ENCODE data around the gene HAUS5.
A peak's percentile ranks its signal among the peaks of the same experiment; 100 is the strongest.

The HAUS5 gene

DNA sequence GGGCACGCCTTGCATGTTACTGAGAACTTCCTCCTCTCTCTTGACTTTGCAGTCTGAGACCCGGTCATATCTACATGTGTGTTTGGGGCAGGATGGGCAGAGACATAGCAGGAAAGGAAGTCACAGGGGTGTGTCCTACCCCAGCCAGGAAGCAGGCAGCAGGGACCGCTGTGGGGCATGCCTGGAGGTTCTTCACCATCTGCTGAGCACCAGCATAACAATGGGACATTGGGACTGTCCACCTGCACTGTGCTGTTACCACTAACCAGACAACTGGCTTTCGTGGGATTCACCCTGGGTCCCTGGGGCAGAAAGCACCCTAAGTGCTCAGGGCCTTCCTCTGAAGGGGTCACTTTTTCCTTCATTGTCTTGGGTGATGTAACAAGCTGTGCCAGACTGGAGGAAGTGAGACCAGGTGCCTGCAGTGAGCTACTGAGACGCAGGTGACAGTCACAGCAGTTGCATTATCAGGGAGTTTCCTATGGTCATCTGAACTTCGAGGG lies 2.6 kb upstream of the HAUS5 start:
- DNase-seq: no peak

DNA sequence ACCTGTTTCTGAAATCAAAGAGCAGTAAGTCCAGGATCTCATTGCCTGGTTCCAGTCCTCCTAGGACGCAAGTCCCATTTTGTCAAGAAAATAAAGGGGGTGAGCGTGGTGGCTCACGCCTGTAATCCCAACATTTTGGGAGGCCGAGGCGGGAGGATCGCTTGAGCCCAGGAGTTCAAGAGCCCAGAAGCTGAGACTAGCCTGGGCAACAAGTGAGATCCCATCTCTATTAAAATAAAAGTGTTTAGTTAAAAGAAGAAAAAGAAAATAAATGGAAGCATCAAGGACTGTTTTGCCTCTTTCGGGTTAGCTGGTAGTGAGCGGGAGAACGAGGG lies 344 bp upstream of the HAUS5 start:
- no peak for DNase-seq

DNA sequence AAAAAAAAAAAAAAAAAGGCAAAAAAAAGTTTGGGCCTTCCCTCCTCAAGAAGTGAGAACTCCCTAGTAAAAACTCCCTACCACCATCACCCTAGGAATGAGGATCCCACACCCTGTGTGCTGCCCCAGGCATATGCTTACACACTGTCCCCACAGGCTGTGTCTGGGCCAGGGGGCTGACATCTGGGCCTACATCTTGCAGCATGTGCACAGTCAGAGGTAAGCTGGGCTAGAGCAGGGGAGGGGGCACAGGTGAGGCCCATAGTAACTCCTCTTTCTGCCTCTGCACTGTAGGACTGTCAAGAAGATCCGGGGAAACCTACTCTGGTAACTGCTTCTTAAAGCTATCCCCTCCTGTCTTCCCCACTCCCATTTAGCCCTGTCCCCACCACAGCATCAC lies 1.0 kb downstream of the HAUS5 start:
- DNase-seq: no peak

DNA sequence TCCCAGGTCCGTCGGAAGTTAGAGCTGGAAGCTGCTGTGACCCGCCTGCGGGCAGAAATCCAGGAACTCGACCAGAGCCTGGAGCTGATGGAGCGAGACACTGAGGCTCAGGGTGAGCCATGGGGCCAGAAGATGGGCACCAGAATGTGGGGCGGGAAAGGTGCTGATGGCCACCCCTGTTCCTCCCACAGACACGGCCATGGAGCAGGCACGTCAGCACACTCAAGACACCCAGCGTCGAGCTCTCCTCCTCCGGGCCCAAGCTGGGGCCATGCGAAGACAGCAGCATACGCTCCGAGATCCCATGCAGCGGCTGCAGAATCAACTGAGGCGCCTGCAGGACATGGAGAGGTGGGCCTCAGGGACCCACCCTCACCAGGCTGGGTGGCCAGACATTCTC lies 2.5 kb downstream of the HAUS5 start:
- no peak for DNase-seq

DNA sequence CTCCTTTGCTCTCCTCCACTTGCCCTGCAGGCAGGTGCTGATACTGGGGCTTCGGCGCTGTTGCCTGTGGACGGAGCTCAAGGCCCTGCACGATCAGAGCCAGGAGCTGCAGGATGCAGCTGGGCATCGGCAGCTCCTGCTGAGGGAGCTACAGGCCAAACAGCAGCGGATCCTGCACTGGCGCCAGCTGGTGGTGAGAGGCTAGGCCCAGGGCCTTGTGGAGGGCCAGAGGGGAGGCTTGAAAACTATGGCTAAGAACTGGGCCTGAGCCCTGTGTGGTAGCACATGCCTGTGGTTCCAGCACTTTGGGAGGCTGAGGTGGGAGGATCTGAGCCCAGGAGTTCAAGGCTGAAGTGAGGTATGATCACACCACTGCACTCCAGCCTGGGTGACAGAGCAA lies 6.3 kb downstream of the HAUS5 start:
- no peak for DNase-seq

DNA sequence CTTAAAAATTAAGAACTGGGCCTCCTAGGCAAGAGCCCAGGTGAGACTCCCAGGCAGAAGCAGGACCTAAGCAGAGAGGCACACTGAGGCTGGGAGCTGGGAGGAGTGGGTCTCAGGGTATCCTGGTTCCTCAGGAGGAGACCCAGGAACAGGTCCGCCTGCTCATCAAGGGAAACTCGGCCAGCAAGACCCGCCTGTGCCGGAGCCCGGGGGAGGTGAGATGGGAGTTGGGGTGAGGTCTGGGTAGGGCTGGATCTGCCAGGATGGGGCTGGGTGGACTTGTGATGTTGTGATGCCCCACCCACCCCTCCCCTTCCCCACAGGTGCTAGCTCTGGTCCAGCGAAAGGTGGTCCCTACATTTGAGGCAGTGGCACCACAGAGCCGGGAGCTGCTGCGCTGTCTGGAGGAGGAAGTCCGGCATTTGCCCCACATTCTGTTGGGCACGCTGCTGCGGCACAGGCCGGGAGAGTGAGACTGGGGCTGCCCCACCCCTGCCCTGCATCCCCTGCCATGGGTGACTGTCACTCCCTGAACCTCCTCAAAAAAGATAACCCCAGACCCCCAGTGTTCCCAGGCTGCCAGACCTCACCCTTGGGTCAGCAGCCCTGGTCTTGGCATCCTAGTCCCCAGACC lies 6.9 kb downstream of the HAUS5 start:
- DNase-seq: no peak

DNA sequence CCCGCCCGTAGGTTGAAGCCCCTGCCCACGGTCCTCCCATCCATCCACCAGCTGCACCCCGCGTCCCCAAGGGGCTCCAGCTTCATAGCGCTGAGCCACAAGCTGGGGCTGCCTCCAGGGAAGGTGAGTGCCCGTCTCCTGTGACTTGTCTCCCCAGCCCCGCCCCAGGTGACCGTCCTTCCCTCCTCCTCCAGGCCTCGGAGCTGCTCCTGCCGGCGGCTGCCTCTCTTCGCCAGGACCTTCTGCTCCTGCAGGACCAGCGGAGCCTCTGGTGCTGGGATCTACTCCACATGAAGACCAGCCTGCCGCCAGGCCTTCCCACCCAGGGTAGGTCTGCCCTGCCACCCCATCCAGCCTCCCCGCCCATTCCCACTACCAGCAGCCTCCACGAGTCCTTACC lies 7.5 kb downstream of the HAUS5 start:
- DNase-seq: no peak

DNA sequence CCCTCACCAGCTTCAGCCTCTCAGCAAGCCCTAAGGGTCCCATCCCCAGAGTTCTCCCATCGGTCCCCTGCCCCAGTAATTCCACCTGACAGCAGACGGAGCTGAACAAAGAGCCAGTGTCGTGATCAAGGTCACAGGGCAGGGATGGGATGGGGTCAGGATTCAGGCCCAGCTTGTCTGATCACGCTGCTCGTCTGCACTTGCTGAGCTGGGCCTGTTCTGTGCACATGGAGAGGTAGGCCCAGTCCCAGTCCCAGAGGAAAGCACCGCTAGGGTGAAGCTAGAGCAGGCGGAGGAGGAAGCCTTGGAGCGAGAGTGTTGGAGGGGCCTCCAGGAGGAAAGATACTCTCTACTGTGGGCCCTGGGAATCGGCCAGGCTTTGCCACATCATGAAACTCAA lies 9.2 kb downstream of the HAUS5 start:
- no peak for DNase-seq

DNA sequence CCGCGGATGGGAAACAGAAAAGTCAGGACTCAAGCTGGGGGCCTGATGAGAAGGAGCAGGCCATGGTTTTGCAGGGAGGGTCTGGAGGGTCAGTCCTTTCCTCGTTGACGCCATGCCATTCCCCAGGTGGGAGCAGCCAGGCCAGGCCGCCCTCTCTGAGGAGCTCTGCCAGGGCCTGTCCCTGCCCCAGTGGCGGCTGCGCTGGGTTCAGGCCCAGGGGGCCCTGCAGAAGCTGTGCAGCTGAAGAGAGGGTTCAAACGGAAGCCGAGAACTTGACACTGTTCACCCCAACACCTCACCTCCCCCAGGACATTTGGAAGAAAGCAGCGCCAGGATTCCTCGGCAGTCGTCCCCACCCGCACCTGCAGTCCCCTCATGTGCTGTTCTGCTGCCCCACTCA lies 10.2 kb downstream of the HAUS5 start:
- no peak for DNase-seq

DNA sequence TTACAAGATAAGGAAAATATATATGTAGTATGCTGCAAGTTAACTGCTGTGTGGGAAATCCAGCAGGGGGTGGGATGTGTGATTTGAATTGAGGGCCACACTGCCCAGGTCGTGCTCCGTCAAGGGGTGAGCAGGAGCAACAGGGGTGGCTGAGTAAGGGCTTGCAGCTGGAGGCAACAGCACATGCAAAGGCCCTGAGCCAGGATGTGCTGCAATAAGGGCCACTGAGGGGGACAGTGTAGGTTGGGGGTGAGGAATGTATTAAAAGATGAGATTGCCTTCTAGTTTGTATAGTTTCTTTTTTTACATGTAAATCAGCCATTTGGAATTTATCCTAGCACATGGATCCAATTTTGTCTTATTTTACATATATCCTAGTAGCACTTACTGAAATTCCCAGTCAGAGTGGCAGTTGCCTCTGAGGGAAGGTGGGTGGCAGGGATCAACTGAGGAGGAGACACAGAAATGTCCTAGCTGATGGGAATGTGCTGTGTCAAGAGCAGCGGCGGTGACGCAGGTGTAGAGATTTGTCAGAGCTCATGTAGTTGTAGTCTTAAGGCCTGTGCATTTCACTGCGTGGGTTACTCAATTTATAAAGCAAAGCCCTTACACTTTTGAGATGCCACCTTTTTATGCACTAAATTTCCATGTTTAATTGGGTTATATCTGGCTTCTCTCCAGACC lies 10.9 kb downstream of the HAUS5 start:
- DNase-seq: no peak

DNA sequence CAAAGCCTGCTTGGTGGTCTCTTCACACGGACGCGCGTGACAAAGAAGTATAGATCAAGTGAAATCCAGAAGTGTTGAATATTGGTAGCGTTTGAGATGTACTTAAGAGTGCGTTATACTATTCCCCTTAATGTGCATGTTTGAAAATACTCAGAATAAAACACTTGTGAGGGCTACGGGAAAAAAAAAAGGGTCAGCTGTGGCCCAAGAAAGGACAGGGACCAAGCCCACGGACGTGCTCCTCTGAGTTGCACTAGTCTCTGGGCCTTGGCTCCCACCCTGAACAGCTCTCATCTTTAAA lies 15.7 kb downstream of the HAUS5 start:
- DNase-seq: no peak

DNA sequence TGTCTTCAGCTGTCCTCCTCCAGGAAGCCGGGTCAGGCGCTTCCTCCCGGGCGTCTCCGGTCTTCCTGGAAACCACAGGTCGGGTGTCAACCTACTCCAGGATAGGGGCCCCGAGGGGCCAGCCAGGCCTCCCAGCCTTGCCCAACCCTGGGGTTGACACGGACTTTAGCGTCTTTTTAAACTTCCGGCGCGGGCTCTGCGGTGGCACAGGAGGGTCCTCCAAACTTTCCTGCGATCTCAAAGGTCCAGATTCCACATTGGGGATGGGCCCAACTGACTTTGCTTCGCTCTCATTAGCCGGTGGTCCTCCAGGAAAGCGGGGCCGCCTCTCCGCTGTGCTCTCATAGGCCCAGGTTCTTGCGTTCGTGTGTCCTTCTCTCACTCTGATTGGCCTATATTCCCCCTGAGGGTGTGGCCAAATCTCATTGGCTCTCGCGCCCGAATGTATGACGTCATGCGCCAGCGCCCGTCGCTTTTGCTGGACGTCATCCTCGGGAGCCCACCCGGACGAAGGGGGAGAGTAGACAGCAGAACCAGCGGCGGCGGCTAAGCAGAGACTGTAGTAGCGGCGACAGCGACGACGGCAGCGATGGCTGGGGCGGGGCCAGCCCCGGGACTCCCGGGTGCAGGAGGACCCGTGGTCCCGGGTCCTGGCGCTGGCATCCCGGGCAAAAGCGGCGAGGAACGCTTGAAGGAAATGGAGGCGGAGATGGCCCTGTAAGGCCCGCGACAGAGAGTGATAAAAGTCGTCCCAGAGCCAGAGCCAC lies 16.2 kb downstream of the HAUS5 start, which contains the start of gene RBM42:
Gene RBM42 (plus strand): TSS at position 472 of the 767 bp plus-strand sequence. CDS start 118 bp downstream, at position 590.
- peak; percentile 97 for DNase-seq

DNA sequence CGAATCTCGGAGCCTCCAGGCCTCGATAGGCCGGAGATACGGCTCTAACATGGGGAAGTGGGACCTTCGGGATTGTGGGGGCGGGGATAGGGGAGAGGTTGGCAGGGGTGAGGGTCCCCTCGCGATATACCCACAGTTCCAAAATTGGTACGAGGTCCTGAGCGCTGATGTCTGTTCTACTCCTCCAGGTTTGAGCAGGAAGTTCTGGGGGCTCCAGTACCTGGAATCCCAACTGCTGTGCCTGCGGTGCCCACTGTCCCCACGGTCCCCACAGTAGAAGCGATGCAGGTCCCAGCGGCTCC lies 16.7 kb downstream of the HAUS5 start:
- no peak for DNase-seq

DNA sequence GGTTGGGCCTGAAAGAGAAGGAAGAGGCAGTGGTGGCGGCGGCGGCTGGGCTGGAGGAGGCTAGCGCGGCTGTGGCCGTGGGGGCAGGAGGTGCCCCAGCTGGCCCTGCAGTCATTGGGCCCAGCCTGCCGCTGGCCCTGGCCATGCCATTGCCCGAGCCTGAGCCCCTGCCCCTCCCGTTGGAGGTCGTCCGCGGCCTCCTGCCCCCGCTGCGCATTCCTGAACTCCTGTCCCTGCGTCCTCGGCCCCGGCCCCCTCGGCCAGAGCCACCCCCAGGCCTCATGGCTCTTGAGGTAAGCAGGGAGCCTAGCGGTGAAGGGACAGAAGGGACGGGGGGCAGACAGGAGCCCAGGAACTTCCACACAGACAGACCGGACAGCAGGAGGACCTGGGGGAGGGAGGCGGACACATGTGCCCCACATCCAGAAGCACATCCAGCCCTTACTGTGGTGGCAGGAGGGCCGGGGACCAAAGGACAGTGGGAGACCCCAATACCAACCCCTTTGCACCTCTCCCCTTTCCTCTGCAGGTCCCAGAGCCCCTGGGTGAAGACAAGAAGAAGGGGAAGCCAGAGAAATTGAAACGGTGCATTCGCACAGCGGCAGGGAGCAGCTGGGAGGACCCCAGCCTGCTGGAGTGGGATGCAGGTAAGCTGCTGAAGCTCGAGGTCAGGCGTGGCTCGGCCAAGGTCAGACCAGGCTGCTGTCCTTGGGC lies 21.3 kb downstream of the HAUS5 start:
- DNase-seq: no peak

DNA sequence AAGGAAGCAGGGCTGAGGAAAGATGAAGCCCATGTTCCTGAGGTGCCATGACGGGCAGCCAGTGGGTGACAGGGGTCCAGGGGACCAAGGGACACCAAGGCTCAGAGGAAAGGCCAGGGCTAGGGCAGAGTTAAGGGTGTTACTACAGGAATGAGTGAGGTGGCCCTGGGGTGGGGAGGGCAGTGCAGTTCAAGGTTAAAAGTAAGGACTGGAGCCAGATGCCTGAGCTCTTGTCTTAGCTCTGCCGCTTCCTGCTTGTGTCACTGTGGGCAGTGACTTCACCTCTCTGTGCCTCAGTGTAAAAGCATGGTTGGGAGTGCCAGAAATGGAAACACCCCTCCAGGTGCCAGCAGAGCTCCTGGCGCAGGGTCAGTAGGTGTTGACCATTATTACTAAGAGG lies 24.1 kb downstream of the HAUS5 start:
- DNase-seq: no peak

DNA sequence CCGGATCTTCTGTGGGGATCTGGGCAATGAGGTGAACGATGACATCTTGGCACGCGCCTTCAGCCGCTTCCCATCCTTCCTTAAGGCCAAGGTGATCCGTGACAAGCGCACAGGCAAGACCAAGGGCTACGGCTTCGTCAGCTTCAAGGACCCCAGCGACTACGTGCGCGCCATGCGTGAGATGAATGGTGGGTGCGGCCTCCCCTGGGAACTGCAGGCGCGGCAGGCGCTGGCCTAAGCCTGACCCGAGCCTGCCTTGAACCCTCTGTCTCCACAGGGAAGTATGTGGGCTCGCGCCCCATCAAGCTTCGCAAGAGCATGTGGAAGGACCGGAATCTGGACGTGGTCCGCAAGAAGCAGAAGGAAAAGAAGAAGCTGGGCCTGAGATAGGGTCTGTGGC lies 24.6 kb downstream of the HAUS5 start:
- no peak for DNase-seq

DNA sequence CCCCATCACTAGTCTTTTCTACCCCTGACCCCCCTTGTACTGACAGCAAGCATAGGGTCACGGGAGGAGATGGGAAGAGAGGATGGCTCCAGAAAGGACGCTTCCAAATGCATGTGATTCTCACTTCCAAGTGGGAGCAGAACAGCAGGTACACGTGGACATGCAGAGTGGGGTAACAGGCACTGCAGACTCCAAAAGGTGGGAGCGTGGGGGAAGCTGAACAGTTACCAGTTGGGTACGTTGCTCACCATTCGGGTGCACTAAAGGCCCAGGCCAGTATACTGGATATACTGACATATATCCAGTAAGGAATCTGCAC lies 26.7 kb downstream of the HAUS5 start:
- DNase-seq: no peak

DNA sequence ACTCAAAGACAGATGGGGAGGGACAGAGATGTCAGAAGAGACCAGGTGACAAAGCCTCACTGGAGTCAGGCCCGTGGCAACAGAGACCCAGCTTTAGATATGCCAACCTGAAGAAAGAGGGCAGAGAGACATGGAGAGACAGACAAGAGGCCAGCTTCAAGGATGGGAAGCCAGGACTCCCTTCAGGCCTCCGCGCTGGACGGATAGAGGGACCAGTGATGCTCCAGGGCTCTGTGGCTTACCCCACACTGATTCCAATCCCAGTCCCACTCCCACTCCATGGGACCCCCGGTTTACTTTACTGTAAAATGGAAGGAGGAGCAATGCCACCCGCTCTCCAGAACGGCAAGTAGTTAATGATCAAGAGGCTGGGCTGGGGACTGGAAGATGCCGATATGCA lies 27.3 kb downstream of the HAUS5 start:
- no peak for DNase-seq

DNA sequence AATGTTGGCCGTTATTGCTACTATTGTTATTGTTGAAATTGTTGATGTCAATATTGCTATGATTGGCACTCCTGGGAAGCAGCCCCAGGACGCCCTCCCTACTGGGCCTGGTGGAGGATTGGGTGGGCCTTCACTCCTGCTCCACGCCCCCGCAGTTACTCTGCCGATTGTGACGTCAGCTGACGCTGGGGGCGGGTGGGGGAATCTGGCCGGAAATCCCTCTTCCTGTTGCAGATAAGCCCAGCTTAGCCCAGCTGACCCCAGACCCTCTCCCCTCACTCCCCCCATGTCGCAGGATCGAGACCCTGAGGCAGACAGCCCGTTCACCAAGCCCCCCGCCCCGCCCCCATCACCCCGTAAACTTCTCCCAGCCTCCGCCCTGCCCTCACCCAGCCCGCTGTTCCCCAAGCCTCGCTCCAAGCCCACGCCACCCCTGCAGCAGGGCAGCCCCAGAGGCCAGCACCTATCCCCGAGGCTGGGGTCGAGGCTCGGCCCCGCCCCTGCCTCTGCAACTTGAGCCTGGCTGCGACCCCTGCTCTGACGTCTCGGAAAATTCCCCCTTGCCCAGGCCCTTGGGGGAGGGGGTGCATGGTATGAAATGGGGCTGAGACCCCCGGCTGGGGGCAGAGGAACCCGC lies 29.1 kb downstream of the HAUS5 start, which contains the start of gene ETV2:
Gene ETV2 (plus strand): TSS at position 231 of the 637 bp plus-strand sequence. CDS start 716 bp downstream, outside the sequence.
- DNase-seq: no peak

DNA sequence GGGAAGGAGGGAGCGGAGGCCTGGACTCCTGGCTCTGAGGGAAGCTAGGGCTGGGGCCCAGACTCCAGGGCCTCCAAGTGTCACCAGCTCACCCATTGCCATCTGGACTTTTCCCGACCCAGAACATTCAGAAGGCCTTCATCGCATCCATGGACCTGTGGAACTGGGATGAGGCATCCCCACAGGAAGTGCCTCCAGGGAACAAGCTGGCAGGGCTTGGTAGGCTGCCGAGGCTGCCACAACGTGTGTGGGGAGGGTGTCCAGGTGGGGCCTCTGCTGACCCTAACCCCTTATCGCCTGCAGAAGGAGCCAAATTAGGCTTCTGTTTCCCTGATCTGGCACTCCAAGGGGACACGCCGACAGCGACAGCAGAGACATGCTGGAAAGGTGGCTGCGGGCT lies 29.8 kb downstream of the HAUS5 start:
- no peak for DNase-seq

DNA sequence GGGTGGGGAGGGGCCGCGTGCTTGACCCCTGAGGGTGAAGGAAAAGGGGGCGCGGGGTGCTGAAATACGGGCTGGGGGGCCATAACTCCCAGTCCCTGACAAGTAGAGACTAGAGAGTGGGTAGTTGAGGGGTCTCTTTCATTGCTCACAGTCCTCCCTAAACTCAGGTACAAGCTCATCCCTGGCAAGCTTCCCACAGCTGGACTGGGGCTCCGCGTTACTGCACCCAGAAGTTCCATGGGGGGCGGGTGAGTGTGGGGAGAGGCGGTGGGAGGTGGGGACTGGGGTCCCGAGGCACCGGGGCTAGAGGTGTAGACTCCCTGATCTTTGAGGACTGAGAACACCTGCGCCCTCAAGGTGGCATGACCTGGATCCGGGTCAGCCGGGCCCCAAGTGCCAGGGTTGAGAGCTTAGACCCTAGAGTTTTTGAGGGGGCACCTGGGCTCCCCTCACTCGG lies 30.3 kb downstream of the HAUS5 start:
- DNase-seq: no peak

DNA sequence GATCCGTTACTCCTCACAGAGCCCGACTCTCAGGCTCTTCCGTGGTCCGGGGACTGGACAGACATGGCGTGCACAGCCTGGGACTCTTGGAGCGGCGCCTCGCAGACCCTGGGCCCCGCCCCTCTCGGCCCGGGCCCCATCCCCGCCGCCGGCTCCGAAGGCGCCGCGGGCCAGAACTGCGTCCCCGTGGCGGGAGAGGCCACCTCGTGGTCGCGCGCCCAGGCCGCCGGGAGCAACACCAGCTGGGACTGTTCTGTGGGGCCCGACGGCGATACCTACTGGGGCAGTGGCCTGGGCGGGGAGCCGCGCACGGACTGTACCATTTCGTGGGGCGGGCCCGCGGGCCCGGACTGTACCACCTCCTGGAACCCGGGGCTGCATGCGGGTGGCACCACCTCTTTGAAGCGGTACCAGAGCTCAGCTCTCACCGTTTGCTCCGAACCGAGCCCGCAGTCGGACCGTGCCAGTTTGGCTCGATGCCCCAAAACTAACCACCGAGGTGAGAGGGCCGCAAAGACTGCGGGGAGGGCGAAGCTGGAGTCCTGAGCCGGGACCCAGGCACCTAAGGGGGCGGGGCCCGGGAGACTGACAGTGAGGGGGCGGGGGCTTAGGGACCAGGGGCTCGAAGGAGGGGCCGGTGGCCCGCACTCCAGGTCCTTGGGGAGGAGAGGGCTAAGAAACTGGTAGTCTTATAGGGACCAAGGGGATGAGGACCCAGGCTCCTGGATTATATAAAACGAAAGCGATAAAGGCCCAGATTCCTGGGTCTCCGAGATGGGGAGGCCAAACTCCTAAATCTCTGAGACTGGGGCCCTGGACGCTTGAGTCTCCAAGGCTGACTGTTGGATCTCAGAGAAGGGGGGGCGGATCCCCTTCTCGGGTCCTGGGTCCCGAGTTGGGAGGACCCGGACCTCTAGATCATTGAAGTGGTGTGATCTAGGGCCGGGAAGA lies 31.0 kb downstream of the HAUS5 start:
- peak; percentile 80 for DNase-seq

Measured in NCI-H774 (cell line).